GM23338 (cell line): Measurements from ENCODE around the gene SERTAD1. TPM values are rescaled to one million over a fixed set of nuclear protein-coding genes. Genes with fewer than 3 reads are reported as not detected.

ENCODE experiments used
- ATAC-seq: fragments of 200-7000 bp; cut with Tn5 transposase; 3 replicates; pipeline ENCODE4 v1.9.1; 2020
- DNase-seq: peaks from one replicate; pipeline ENCODE4 v3.0.0-alpha.2; 2015; ENCODE audit warnings: low spot score
- H2AFZ ChIP-seq: fragments of 200-600 bp; sonication (generic); 2 replicates; pipeline ENCODE4 v1.8.0; 2016; ENCODE audit warnings: antibody characterized with exemption, mild to moderate bottlenecking, moderate library complexity
- H3F3A ChIP-seq: fragments of 200-600 bp; sonication (generic); replicated peaks from 2 replicates; pipeline ENCODE4 v1.8.0; 2017; ENCODE audit warnings: antibody characterized with exemption, mixed run types, low read depth
- H3K27ac ChIP-seq: fragments of 200-600 bp; sonication (generic); 2 replicates; pipeline ENCODE4 v1.6.1; 2016; ENCODE audit warnings: low read depth
- H3K27me3 ChIP-seq: fragments of 200-600 bp; sonication (generic); 2 replicates; pipeline ENCODE4 v1.8.0; 2016; ENCODE audit warnings: mild to moderate bottlenecking, mixed run types, moderate library complexity; ENCODE audit not compliant: insufficient read depth
- H3K36me3 ChIP-seq: fragments of 200-600 bp; sonication (generic); 2 replicates; pipeline ENCODE4 v1.8.0; 2016; ENCODE audit warnings: mild to moderate bottlenecking; ENCODE audit not compliant: insufficient read depth
- H3K4me1 ChIP-seq: fragments of 200-600 bp; sonication (generic); 2 replicates; pipeline ENCODE4 v1.8.0; 2016; ENCODE audit warnings: mild to moderate bottlenecking, moderate library complexity; ENCODE audit not compliant: insufficient read depth
- H3K4me2 ChIP-seq: fragments of 200-600 bp; sonication (generic); 2 replicates; pipeline ENCODE4 v1.7.1; 2017; ENCODE audit warnings: mixed run types
- H3K4me3 ChIP-seq: fragments of 200-600 bp; sonication (generic); 2 replicates; pipeline ENCODE4 v1.6.1; 2016; ENCODE audit warnings: mixed run types
- H3K79me2 ChIP-seq: fragments of 200-600 bp; sonication (generic); replicated peaks from 2 replicates; pipeline ENCODE4 v1.8.0; 2017; ENCODE audit warnings: mild to moderate bottlenecking; ENCODE audit not compliant: insufficient read depth
- H3K9me2 ChIP-seq: fragments of 200-600 bp; sonication (generic); 2 replicates; pipeline ENCODE4 v1.8.0; 2017; ENCODE audit not compliant: insufficient read depth
- H4K20me1 ChIP-seq: fragments of 200-600 bp; sonication (generic); replicated peaks from 2 replicates; pipeline ENCODE4 v1.8.0; 2017; ENCODE audit warnings: mild to moderate bottlenecking; ENCODE audit not compliant: insufficient read depth
- H3K27ac Mint-ChIP-seq: 2 replicates; pipeline ENCODE4 v1.8.0; 2020; ENCODE audit warnings: inconsistent platforms, mild to moderate bottlenecking, moderate library complexity, mixed read lengths
- H3K27me3 Mint-ChIP-seq: 3 replicates; pipeline ENCODE4 v1.8.0; 2022; ENCODE audit warnings: low read depth, mild to moderate bottlenecking, moderate library complexity, mixed read lengths, inconsistent platforms; ENCODE audit not compliant: insufficient read depth, poor library complexity
- H3K36me3 Mint-ChIP-seq: 3 replicates; pipeline ENCODE4 v1.8.0; 2021; ENCODE audit warnings: low read depth, mild to moderate bottlenecking, inconsistent platforms, moderate library complexity, mixed read lengths
- H3K4me1 Mint-ChIP-seq: 3 replicates; pipeline ENCODE4 v1.8.0; 2020; ENCODE audit warnings: mild to moderate bottlenecking, inconsistent platforms, mixed read lengths
- H3K4me3 Mint-ChIP-seq: 3 replicates; pipeline ENCODE4 v1.8.0; 2021; ENCODE audit warnings: moderate library complexity, mild to moderate bottlenecking, inconsistent platforms, mixed read lengths
- H3K9me3 Mint-ChIP-seq: 3 replicates; pipeline ENCODE4 v1.8.0; 2020; ENCODE audit warnings: moderate library complexity, mild to moderate bottlenecking, inconsistent platforms, mixed read lengths
- CREB1 ChIP-seq: fragments of 250-450 bp; sonication (Bioruptor Pico); IDR thresholded peaks from 2 replicates; pipeline ENCODE4 v1.5.0; 2020; ENCODE audit warnings: low read depth, mild to moderate bottlenecking, moderate library complexity
- CTCF ChIP-seq, 2 experiments: fragments of 200-600 bp in 1 of 2; sonication (generic) in 1 of 2; conservative IDR thresholded peaks; 2 replicates each; pipeline versions ENCODE4 v1.5.1 to v1.6.1; 2016 to 2017; ENCODE audit warnings: antibody characterized with exemption in 2 of 2, low read depth in 2 of 2, mild to moderate bottlenecking in 2 of 2, moderate library complexity in 1 of 2
- EZH2 ChIP-seq: fragments of 200-600 bp; sonication (generic); IDR thresholded peaks from one replicate; pipeline ENCODE4 v1.8.0; 2017; ENCODE audit warnings: antibody characterized with exemption, mild to moderate bottlenecking, low read depth; ENCODE audit not compliant: unreplicated experiment
- EZH2phosphoT487 ChIP-seq: fragments of 200-600 bp; sonication (generic); IDR thresholded peaks from one replicate; pipeline ENCODE4 v1.8.1; 2018; ENCODE audit warnings: antibody characterized with exemption; ENCODE audit not compliant: unreplicated experiment
- JUNB ChIP-seq: IDR thresholded peaks from one replicate; pipeline ENCODE4 v1.6.1; 2016; ENCODE audit warnings: antibody characterized with exemption; ENCODE audit not compliant: unreplicated experiment
- NANOG ChIP-seq: IDR thresholded peaks from 2 replicates; pipeline ENCODE4 v1.6.1; 2016; ENCODE audit warnings: antibody characterized with exemption, borderline replicate concordance
- POLR2AphosphoS5 ChIP-seq: IDR thresholded peaks from 2 replicates; pipeline ENCODE4 v1.6.1; 2016; ENCODE audit warnings: antibody characterized with exemption, low read depth
- STAT1 ChIP-seq: IDR thresholded peaks from one replicate; pipeline ENCODE4 v1.6.1; 2016; ENCODE audit warnings: antibody characterized with exemption; ENCODE audit not compliant: unreplicated experiment
- ZNF114 ChIP-seq: fragments of 250-450 bp; sonication (Bioruptor Pico); IDR thresholded peaks from 2 replicates; pipeline ENCODE4 v1.5.0; 2020; ENCODE audit warnings: mild to moderate bottlenecking, moderate library complexity
- ZNF331 ChIP-seq: fragments of 250-450 bp; sonication (Bioruptor Pico); IDR thresholded peaks from 2 replicates; pipeline ENCODE4 v1.5.0; 2020; ENCODE audit warnings: low read depth, mild to moderate bottlenecking, moderate library complexity
- ZNF462 ChIP-seq: fragments of 250-450 bp; sonication (Bioruptor Pico); IDR thresholded peaks from 2 replicates; pipeline ENCODE4 v1.5.0; 2020; ENCODE audit warnings: mild to moderate bottlenecking, moderate library complexity
- polyA plus RNA-seq: library from polyadenylated mRNA; unstranded; fragments of >200 nt; fragmentation: Nextera tagmentation; extraction: Ambion mirVana; gene quantifications from 2 replicates; pipeline ENCODE4 v1.2.1, GENCODE V29; 2016
- total RNA-seq: library from RNA; depleted of rRNA; stranded (reverse); fragments of >200 nt; shearing (Covaris generic); gene quantifications from 2 replicates; pipeline ENCODE4 v1.2.3, GENCODE V29; 2014

Gene SERTAD1
- total and polyA plus RNA-seq, 2 experiments from 2014 or later, result 4.6 to 9.1 TPM

GRCh38 chr19:40381321-40381720 lies 44.5 kb downstream of the SERTAD1 start:
- Mint-ChIP-seq H3K27ac (no peak overlapping the region), H3K4me3 (no peak overlapping the region; the same call in 2 of the 3 replicates), H3K36me3 (peaks cover 14% of the 10 kb centered on the region), H3K27me3 (peaks cover 8% of the 10 kb centered on the region), H3K4me1 (peaks cover 6% of the 10 kb centered on the region; the same call in 1 of the 3 replicates), H3K9me3 (no peaks in the 10 kb centered on the region)
- Histone ChIP-seq H2AFZ (no peak overlapping the region), H3K36me3 (no peaks in the 10 kb centered on the region), H3K4me1 (no peaks in the 10 kb centered on the region), H3K79me2 (no peaks in the 10 kb centered on the region), H3K27ac (0 out of 2 replicates have a peak overlapping the region, but pooled peaks have one; percentile 6), H3K9me2 (no peaks in the 10 kb centered on the region), H3F3A (no peaks in the 10 kb centered on the region), H3K4me2 (no peak overlapping the region), H4K20me1 (no peaks in the 10 kb centered on the region), H3K27me3 (no peaks in the 10 kb centered on the region), H3K4me3 (no peak overlapping the region)
- peak; percentile 33 to 46 for TF ChIP-seq CTCF (conservative IDR thresholded peaks at IDR 0.05; ENCODE audit: low read depth in 2 of 2)
- no peak for TF ChIP-seq CREB1 (CRISPR knock-in tag)
- ATAC-seq (peak; percentile 53), DNase-seq (peak; percentile 64)

GRCh38 chr19:40380199-40381037 lies 45.4 kb downstream of the SERTAD1 start:
- no peaks in the 10 kb centered on the region for H3F3A ChIP-seq
- ATAC-seq (no peak; the same call in 2 of the 3 replicates), DNase-seq (no peak)
- H3K9me2 ChIP-seq, result no peaks in the 10 kb centered on the region
- no peaks in the 10 kb centered on the region for H3K79me2 ChIP-seq
- Mint-ChIP-seq H3K27me3 (peaks cover 11% of the 10 kb centered on the region), H3K9me3 (no peaks in the 10 kb centered on the region), H3K27ac (no peak overlapping the region), H3K4me3 (no peak overlapping the region), H3K36me3 (peaks cover 21% of the 10 kb centered on the region), H3K4me1 (peaks cover 6% of the 10 kb centered on the region; the same call in 1 of the 3 replicates)
- no peak overlapping the region for H3K4me3 ChIP-seq
- no peaks in the 10 kb centered on the region; the same call in 1 of the 2 replicates for H3K36me3 ChIP-seq
- no peak overlapping the region for H2AFZ ChIP-seq
- H3K4me2 ChIP-seq, result no peak overlapping the region
- H3K27me3 ChIP-seq, result no peaks in the 10 kb centered on the region
- no peaks in the 10 kb centered on the region for H3K4me1 ChIP-seq
- H4K20me1 ChIP-seq, result no peaks in the 10 kb centered on the region
- no peak overlapping the region for H3K27ac ChIP-seq
- no peak for TF ChIP-seq EZH2
- TF ChIP-seq ZNF331 (CRISPR knock-in tag), result no peak
- TF ChIP-seq NANOG, result no peak
- no peak for TF ChIP-seq STAT1
- TF ChIP-seq ZNF114 (CRISPR knock-in tag), result no peak
- no peak for TF ChIP-seq CREB1 (CRISPR knock-in tag)
- no peak; the same call in 1 of the 2 replicates for TF ChIP-seq POLR2AphosphoS5
- TF ChIP-seq ZNF462 (CRISPR knock-in tag), result no peak
- no peak for TF ChIP-seq EZH2phosphoT487
- no peak for TF ChIP-seq JUNB
